H1 (cell line): Measurements from ENCODE around the gene MX1. TPM values are rescaled to one million over a fixed set of nuclear protein-coding genes. Genes with fewer than 3 reads are reported as not detected.

Experiments
- CTCF ChIA-PET: fragments of 300-600 bp; sonication (Branson Sonifier 250); formaldehyde crosslinking; loops from one replicate; lab custom pipeline; 2021; ENCODE audit not compliant: partially characterized antibody; lab: Charles Lee
- POLR2A ChIA-PET: fragments of 300-600 bp; sonication (Branson Sonifier 250); formaldehyde crosslinking; loops from one replicate; lab custom pipeline; 2021; ENCODE audit warnings: inconsistent platforms; ENCODE audit not compliant: partially characterized antibody; lab: Charles Lee
- DNase-seq, 2 experiments: peaks; one replicate each; pipeline versions ENCODE4 v3.0.0 to v3.0.0-alpha.2; 2010 to 2022; ENCODE audit warnings: low spot score in 2 of 2, low read depth in 1 of 2, mixed read lengths in 1 of 2
- FAIRE-seq: peaks from 2 replicates; lab custom pipeline; 2011; peaks lifted over from hg19 to GRCh38; lab: Jason Lieb, UNC
- H2AFZ ChIP-seq: 2 replicates; pipeline ENCODE4 v1.8.1; 2012; ENCODE audit warnings: low read length, inconsistent platforms
- H2AK5ac ChIP-seq: 2 replicates; pipeline ENCODE4 v1.6.1; 2013; ENCODE audit warnings: low read depth, low read length
- H2BK120ac ChIP-seq: replicated peaks from 2 replicates; pipeline ENCODE3; 2013; ENCODE audit warnings: low read depth, low read length, inconsistent platforms
- H2BK12ac ChIP-seq: 2 replicates; pipeline ENCODE4 v1.6.1; 2013; ENCODE audit warnings: low read depth, low read length
- H2BK15ac ChIP-seq: 2 replicates; pipeline ENCODE4 v1.6.1; 2013; ENCODE audit warnings: low read length
- H2BK20ac ChIP-seq: 2 replicates; pipeline ENCODE4 v1.6.1; 2013; ENCODE audit warnings: low read length
- H2BK5ac ChIP-seq: 2 replicates; pipeline ENCODE4 v1.6.1; 2013; ENCODE audit warnings: low read depth, low read length
- H3K14ac ChIP-seq: 2 replicates; pipeline ENCODE4 v1.6.1; 2013; ENCODE audit warnings: inconsistent platforms; ENCODE audit not compliant: insufficient read length
- H3K18ac ChIP-seq: 2 replicates; pipeline ENCODE4 v1.6.1; 2013; ENCODE audit warnings: low read length; ENCODE audit errors: extremely low read depth
- H3K23ac ChIP-seq: 2 replicates; pipeline ENCODE4 v1.6.1; 2013; ENCODE audit warnings: inconsistent platforms; ENCODE audit not compliant: insufficient read length
- H3K23me2 ChIP-seq: 2 replicates; pipeline ENCODE4 v1.6.1; 2013; ENCODE audit warnings: low read depth, low read length
- H3K27ac ChIP-seq: 2 replicates; pipeline ENCODE4 v1.6.1; 2011; ENCODE audit warnings: low read depth, low read length, inconsistent platforms
- H3K27me3 ChIP-seq, 4 experiments: replicated peaks in 1 of 4; 1 replicate in 1 of 4; 2 replicates in 3 of 4; pipeline versions ENCODE4 v1.6.1 to v1.8.1; 2011 to 2013; ENCODE audit warnings: low read length in 3 of 4, mild to moderate bottlenecking in 3 of 4, inconsistent platforms in 2 of 4, mixed read lengths in 2 of 4, moderate library complexity in 1 of 4; ENCODE audit not compliant: control insufficient read depth in 3 of 4, insufficient read depth in 3 of 4; ENCODE audit errors: extremely low read depth in 1 of 4
- H3K36me3 ChIP-seq, 4 experiments: 2 replicates each; pipeline versions ENCODE4 v1.6.1 to v1.8.1; 2011 to 2013; ENCODE audit warnings: mild to moderate bottlenecking in 4 of 4, low read length in 3 of 4, moderate library complexity in 2 of 4, control low read depth in 1 of 4, inconsistent platforms in 1 of 4; ENCODE audit not compliant: insufficient read depth in 4 of 4, control insufficient read depth in 2 of 4
- H3K4ac ChIP-seq: replicated peaks from 2 replicates; pipeline ENCODE3; 2013; ENCODE audit warnings: low read length, low read depth, mixed read lengths, inconsistent platforms; ENCODE audit not compliant: insufficient read length
- H3K4me1 ChIP-seq, 4 experiments: replicated peaks in 1 of 4; 1 replicate in 1 of 4; 2 replicates in 3 of 4; pipeline versions ENCODE4 v1.6.1 to v1.8.1; 2011 to 2013; ENCODE audit warnings: low read length in 3 of 4, inconsistent platforms in 2 of 4, mixed read lengths in 1 of 4; ENCODE audit not compliant: insufficient read depth in 4 of 4, control insufficient read depth in 3 of 4
- H3K4me2 ChIP-seq, 2 experiments: 2 replicates each; pipeline versions ENCODE4 v1.6.1 to v1.8.1; 2011 to 2013; ENCODE audit warnings: low read depth in 2 of 2, low read length in 2 of 2, control low read depth in 1 of 2, inconsistent platforms in 1 of 2, mild to moderate bottlenecking in 1 of 2; ENCODE audit not compliant: insufficient read depth in 1 of 2
- H3K4me3 ChIP-seq, 4 experiments: fragments of 200-600, 300-600 bp in 1 of 4; sonication (generic), shearing (Covaris generic), sonication (Bioruptor Twin) in 1 of 4; 2 replicates each; pipeline versions ENCODE4 v1.5.1 to v1.8.1; 2011 to 2016; ENCODE audit warnings: low read length in 4 of 4, low read depth in 3 of 4, control low read depth in 2 of 4, inconsistent platforms in 2 of 4, mild to moderate bottlenecking in 2 of 4, mixed read lengths in 1 of 4, moderate library complexity in 1 of 4; ENCODE audit not compliant: insufficient read depth in 2 of 4; ENCODE audit errors: extremely low read depth in 1 of 4
- H3K56ac ChIP-seq: replicated peaks from 2 replicates; pipeline ENCODE3; 2013; ENCODE audit warnings: low read depth, mild to moderate bottlenecking, mixed read lengths, low read length, inconsistent platforms; ENCODE audit not compliant: insufficient read length
- H3K79me1 ChIP-seq: 2 replicates; pipeline ENCODE4 v1.6.1; 2013; ENCODE audit warnings: low read depth, low read length, control low read depth
- H3K79me2 ChIP-seq, 2 experiments: 2 replicates each; pipeline versions ENCODE4 v1.6.1 to v1.8.1; 2012 to 2013; ENCODE audit warnings: low read length in 2 of 2, mild to moderate bottlenecking in 2 of 2, inconsistent platforms in 1 of 2; ENCODE audit not compliant: insufficient read depth in 2 of 2, control insufficient read depth in 1 of 2
- H3K9ac ChIP-seq, 4 experiments: replicated peaks in 1 of 4; 1 replicate in 1 of 4; 2 replicates in 3 of 4; pipeline versions ENCODE4 v1.6.1 to v1.8.1; 2011 to 2013; ENCODE audit warnings: low read depth in 3 of 4, low read length in 3 of 4, control low read depth in 2 of 4, mild to moderate bottlenecking in 2 of 4, moderate library complexity in 2 of 4, inconsistent platforms in 1 of 4; ENCODE audit errors: extremely low read depth in 1 of 4
- H3K9me3 ChIP-seq, 2 experiments: 2 replicates each; pipeline versions ENCODE4 v1.6.1 to v1.8.1; 2012 to 2013; ENCODE audit warnings: mild to moderate bottlenecking in 2 of 2, moderate library complexity in 2 of 2, control low read depth in 1 of 2, inconsistent platforms in 1 of 2, low read depth in 1 of 2, low read length in 1 of 2, mixed read lengths in 1 of 2; ENCODE audit not compliant: insufficient read depth in 2 of 2
- H4K20me1 ChIP-seq, 2 experiments: replicated peaks in 1 of 2; 2 replicates each; pipeline versions ENCODE3 to v1.8.1; 2011 to 2013; ENCODE audit warnings: inconsistent platforms in 2 of 2, low read length in 2 of 2, mild to moderate bottlenecking in 1 of 2; ENCODE audit not compliant: insufficient read depth in 2 of 2, control insufficient read depth in 1 of 2
- H4K5ac ChIP-seq: 2 replicates; pipeline ENCODE4 v1.6.1; 2013; ENCODE audit warnings: low read length, low read depth, mixed read lengths, inconsistent platforms; ENCODE audit not compliant: insufficient read length
- H4K8ac ChIP-seq: 2 replicates; pipeline ENCODE4 v1.8.0; 2013; ENCODE audit warnings: mild to moderate bottlenecking, moderate library complexity, low read length, inconsistent platforms; ENCODE audit not compliant: insufficient read depth; ENCODE audit errors: extremely low read depth
- H4K91ac ChIP-seq: replicated peaks from 2 replicates; pipeline ENCODE3; 2013; ENCODE audit warnings: low read length, mixed read lengths, inconsistent platforms; ENCODE audit not compliant: insufficient read length
- CHD2 ChIP-seq: IDR thresholded peaks from 2 replicates; pipeline ENCODE4 v1.6.1; 2012; ENCODE audit warnings: low read length, improper control_type of control experiment
- CREB1 ChIP-seq: IDR thresholded peaks from 2 replicates; pipeline ENCODE4 v1.6.1; 2012; ENCODE audit warnings: inconsistent platforms
- EGR1 ChIP-seq: IDR thresholded peaks from 2 replicates; pipeline ENCODE4 v1.6.1; 2011; ENCODE audit warnings: low read depth, low read length, borderline replicate concordance
- GABPA ChIP-seq: IDR thresholded peaks from 2 replicates; pipeline ENCODE4 v1.6.1; 2011; ENCODE audit warnings: mild to moderate bottlenecking, low read length, moderate library complexity, borderline replicate concordance; ENCODE audit not compliant: insufficient read depth
- KDM4A ChIP-seq: IDR thresholded peaks from one replicate; pipeline ENCODE4 v1.7.1; 2012; ENCODE audit warnings: low read depth, mild to moderate bottlenecking, moderate library complexity, low read length, inconsistent platforms; ENCODE audit not compliant: severe bottlenecking
- POU5F1 ChIP-seq: IDR thresholded peaks from 2 replicates; pipeline ENCODE4 v1.6.1; 2011; ENCODE audit warnings: low read depth, mild to moderate bottlenecking, low read length, moderate library complexity
- RBBP5 ChIP-seq: IDR thresholded peaks from 2 replicates; pipeline ENCODE4 v1.7.1; 2012; ENCODE audit warnings: low read depth, mild to moderate bottlenecking, inconsistent platforms, low read length, moderate library complexity, borderline replicate concordance
- SIX5 ChIP-seq: IDR thresholded peaks from 2 replicates; pipeline ENCODE4 v1.6.1; 2011; ENCODE audit warnings: mild to moderate bottlenecking, low read depth, low read length
- SP1 ChIP-seq: IDR thresholded peaks from 2 replicates; pipeline ENCODE4 v1.6.1; 2011; ENCODE audit warnings: low read depth, low read length
- SP2 ChIP-seq: IDR thresholded peaks from 2 replicates; pipeline ENCODE4 v1.6.1; 2012; ENCODE audit warnings: mild to moderate bottlenecking, low read length, inconsistent platforms
- WGBS, 2 experiments: shearing (Covaris generic) in 1 of 2; methylation state at CpG; one replicate each; pipeline versions ENCODE4 v1.1.6 to v1.1.7; 2013 to 2015; ENCODE audit warnings: low lambda C conversion rate in 2 of 2, mixed read lengths in 2 of 2, inconsistent platforms in 1 of 2, low coverage in 1 of 2, missing lambda C conversion rate in 1 of 2; ENCODE audit not compliant: insufficient replicate concordance in 2 of 2, insufficient coverage in 1 of 2, insufficient read length in 1 of 2; ENCODE audit errors: extremely low coverage in 1 of 2, missing lambda C conversion rate in 1 of 2; 5-methylcytosine and 5-hydroxymethylcytosine counted together
- polyA plus RNA-seq, 7 experiments: library from polyadenylated mRNA; depleted of rRNA in 3 of 7; stranded (reverse) in 5 of 7; unstranded in 2 of 7; fragments of >200 nt in 5 of 7; fragments of 200-250 nt in 2 of 7; gene quantifications; 1 replicate in 5 of 7; 2 replicates in 1 of 7; 4 replicates in 1 of 7; pipeline versions ENCODE4 v1.2.1 to v1.2.3, GENCODE V29; 2011 to 2013; ENCODE audit warnings: missing spikeins in 2 of 7, mixed read lengths in 2 of 7
- total RNA-seq: library from RNA; stranded (reverse); fragmentation: NEBNext Ultra II Directional; extraction: Animal tissue kit (Norgen Biotek cat#: 25700); gene quantifications from 2 replicates; pipeline ENCODE4 v1.2.1, GENCODE V29; 2021
- TF ChIP-seq, protein P1 (sequence below), 3 experiments: IDR thresholded peaks; 1 replicate in 2 of 3; 2 replicates in 1 of 3; pipeline versions ENCODE4 v1.5.1 to v1.6.1; 2011; ENCODE audit warnings: low read length in 3 of 3, mild to moderate bottlenecking in 3 of 3, inconsistent platforms in 2 of 3, low read depth in 1 of 3, moderate library complexity in 1 of 3; ENCODE audit not compliant: insufficient read depth in 1 of 3; ENCODE audit errors: control extremely low read depth in 1 of 3

MX1 gene
- total and polyA plus RNA-seq, 2 of the 8 experiments (the other 6 are each of a cell fraction or from before 2014, with no cell fraction given), result 3.8 to 5.7 TPM

DNA sequence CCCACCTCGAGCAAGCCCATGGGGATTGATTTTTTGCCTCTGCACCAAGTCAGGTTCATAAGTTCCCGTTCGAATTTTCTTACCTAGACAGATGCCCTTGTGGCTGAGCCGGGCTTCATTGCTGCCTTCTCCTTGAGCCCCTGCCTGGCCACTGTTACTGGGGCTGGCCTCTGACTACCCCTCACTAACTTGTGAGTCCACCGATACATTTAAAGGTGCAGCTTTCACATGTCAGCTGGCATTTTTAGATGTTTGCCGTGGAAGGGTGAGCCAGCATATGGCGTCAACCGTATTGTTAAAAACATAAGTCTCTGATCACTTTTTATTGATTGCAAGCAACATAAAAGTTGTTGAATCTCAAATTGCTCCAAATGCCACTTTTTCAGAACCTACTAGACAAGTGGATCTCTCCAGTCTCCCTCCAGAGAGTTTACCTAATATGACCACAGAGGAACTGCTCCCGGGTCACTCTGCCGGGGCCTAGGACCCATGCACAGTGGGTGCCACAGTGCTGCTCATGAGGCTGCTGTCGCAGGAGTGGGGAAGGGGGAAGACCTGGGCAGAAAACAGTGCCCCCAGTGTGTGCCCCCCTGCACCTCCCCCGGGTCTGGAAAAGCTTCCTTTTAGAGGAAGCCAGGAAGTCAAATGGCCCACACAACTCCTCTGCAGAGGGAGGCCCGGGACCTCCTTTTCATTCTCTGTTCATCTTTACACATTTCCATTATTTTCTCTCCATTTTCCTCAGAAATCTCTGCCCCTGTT is 18.8 kb downstream of the MX1 start:
- Histone ChIP-seq H3K18ac (no peak overlapping the region), H3K27me3 (no peaks in the 10 kb centered on the region), H3K4me1 (no peaks in the 10 kb centered on the region; a peak in 1 of 7 replicates), H3K4ac (no peak overlapping the region), H2BK20ac (no peak overlapping the region), H3K56ac (no peak overlapping the region), H3K36me3 (no peaks in the 10 kb centered on the region), H4K91ac (no peak overlapping the region), H2BK15ac (no peak overlapping the region), H4K20me1 (no peaks in the 10 kb centered on the region), H2BK120ac (no peak overlapping the region), H3K4me2 (no peak overlapping the region), H4K5ac (no peak overlapping the region), H3K14ac (no peak overlapping the region), H3K79me2 (no peaks in the 10 kb centered on the region), H2AK5ac (no peak overlapping the region), H3K23ac (no peak overlapping the region), H3K4me3 (no peak overlapping the region), H3K9me3 (no peaks in the 10 kb centered on the region), H3K27ac (no peak overlapping the region), H2BK12ac (no peak overlapping the region), H3K79me1 (no peaks in the 10 kb centered on the region), H3K9ac (no peak overlapping the region), H4K8ac (no peak overlapping the region; the same call in 1 of the 2 replicates), H3K23me2 (no peaks in the 10 kb centered on the region), H2AFZ (no peak overlapping the region), H2BK5ac (no peak overlapping the region)
- DNase-seq (no peak), FAIRE-seq (no peak)
- WGBS, 2 experiments, result 92% methylated on average over 13 of the region's 13 CpGs; no CpG with 5 or more reads in 1 of the 2 experiments
- ChIA-PET POLR2A (interaction anchor here (1.4 to 2.2 kb wide), 2 partner anchors 10 to 15 kb away, joined by 3 to 6 read pairs; no protein-coding TSS in a partner anchor), CTCF (interaction anchor here (1.1 kb wide), 1 partner anchor 75 kb away, joined by 4 read pairs; no protein-coding TSS in a partner anchor)
- TF ChIP-seq SP1 (no peak), CHD2 (no peak), RBBP5 (no peak), CREB1 (no peak), KDM4A (no peak), GABPA (no peak), EGR1 (no peak), SP2 (no peak), POU5F1 (no peak), SIX5 (no peak)
- TF ChIP-seq, protein P1, sequence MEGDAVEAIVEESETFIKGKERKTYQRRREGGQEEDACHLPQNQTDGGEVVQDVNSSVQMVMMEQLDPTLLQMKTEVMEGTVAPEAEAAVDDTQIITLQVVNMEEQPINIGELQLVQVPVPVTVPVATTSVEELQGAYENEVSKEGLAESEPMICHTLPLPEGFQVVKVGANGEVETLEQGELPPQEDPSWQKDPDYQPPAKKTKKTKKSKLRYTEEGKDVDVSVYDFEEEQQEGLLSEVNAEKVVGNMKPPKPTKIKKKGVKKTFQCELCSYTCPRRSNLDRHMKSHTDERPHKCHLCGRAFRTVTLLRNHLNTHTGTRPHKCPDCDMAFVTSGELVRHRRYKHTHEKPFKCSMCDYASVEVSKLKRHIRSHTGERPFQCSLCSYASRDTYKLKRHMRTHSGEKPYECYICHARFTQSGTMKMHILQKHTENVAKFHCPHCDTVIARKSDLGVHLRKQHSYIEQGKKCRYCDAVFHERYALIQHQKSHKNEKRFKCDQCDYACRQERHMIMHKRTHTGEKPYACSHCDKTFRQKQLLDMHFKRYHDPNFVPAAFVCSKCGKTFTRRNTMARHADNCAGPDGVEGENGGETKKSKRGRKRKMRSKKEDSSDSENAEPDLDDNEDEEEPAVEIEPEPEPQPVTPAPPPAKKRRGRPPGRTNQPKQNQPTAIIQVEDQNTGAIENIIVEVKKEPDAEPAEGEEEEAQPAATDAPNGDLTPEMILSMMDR (IDR thresholded peaks at IDR 0.05; ENCODE audit: control extremely low read depth in 1 of 3, insufficient read depth in 1 of 3, low read depth in 1 of 3, low read length in 3 of 3), result no peak
